GM12872 (cell line): ENCODE data around the gene TCFL5.
A peak's percentile ranks its signal among the peaks of the same experiment; 100 is the strongest.

Experiments
- CTCF ChIP-seq: IDR thresholded peaks from 3 replicates; pipeline ENCODE4 v1.5.1; 2011; ENCODE audit warnings: low read depth, mild to moderate bottlenecking, low read length, moderate library complexity; ENCODE audit not compliant: insufficient read depth

The TCFL5 gene

DNA sequence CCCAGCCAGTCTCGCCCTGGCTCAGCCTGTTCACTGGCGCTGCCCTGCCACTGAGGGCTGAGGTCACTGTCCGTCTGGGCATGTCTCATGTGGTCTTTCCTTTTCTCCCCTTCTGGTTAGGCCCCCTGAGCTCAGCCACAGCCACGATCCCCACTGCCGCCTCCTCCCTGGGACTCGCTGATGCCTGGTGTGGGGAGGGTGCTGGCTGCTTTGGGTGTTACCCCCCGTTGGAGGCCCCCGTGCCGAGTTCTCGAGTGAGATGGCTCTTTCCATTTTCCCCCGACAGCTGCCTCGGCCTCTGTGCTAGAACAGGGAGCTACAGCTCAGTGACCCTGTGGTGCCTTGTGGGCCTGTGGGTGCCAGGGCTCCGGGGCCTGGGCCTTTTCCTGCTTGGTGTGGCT is 14.9 kb upstream of the TCFL5 start:
- TF ChIP-seq CTCF, result no peak

- TF ChIP-seq CTCF, result no peak
These were observed 14.1 kb upstream of the TCFL5 start for GRCh38 chr20:62875419-62876361.

DNA sequence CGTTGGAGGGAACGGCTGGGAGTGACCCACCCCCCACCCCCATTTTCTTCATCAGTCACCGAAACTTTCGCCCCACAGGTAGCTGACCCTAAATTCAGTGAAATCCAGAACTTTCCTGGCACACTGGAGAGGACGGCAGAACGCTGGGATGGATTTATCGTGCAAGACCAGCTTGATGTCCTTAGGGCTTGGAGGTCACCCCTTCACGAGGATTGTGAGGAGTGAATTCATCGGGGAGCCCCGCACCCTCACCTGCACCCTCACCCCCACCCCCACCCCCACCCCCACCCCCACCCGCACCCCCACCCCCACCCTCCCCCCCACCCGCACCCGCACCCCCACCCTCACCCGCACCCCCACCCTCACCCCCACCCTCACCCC is 13.3 kb upstream of the TCFL5 start:
- TF ChIP-seq CTCF, result no peak

DNA sequence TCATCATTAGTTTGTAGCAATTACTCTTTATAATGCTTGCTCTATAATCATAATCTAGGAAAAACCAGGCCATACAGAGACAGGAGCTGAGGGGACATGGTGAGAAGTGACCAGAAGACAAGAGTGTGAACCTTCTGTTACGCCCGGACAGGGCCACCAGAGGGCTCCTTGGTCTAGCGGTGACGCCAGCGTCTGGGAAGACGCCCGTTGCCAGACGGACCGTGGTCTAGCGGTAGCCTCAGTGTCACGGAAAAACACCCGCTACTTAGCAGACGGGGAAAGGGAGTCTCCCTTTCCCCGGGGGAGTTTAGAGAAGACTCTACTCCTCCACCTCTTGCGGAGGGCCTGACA is 12.0 kb upstream of the TCFL5 start:
- peak; percentile 52 for TF ChIP-seq CTCF

DNA sequence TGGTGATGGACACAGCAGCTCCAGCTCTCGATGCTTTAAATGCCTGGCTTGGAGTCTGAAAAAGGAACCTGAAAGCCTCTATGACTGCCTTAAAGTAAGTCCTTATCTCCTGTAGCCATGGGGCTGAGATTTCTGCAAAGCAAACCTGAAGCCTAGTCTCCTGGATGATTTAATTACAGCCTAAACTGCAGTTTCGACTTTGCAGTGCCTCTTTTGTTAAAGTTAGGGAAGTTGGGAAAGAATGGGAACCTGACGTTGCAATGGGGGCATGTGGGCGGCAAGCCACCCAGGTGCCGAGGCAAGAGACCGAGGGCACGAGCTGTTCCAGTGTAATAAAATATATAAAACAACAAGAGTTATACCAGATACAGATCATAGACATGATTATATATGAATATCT is 11.7 kb upstream of the TCFL5 start:
- no peak for TF ChIP-seq CTCF

- no peak for TF ChIP-seq CTCF
These were observed 11.2 kb upstream of the TCFL5 start for GRCh38 chr20:62872862-62873261.

- no peak for TF ChIP-seq CTCF
These were observed 10.7 kb upstream of the TCFL5 start for GRCh38 chr20:62872184-62872847.
